ENCODE results near the gene LPP.

The LPP gene

DNA sequence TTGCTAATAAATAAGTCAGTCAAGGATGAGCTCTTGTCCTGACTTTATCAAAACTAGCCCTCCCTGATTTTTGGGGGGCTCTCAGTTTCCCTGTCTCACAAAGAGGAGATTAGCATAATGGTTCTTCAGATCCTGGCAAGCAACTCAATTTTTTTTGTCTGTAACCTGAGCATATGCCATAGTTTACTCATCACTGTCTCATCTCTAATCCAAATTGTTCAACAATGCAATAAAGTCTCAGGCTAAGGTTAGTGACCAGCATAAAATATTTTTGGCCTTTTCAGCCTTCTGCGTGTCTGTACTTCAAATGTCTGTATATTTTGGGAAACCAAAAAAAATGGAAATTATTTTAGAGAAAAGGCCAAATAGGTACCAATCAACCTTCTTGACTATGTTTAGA is 552.2 kb downstream of the LPP start:
- no peak for DNase-seq

GRCh38 chr3:188706599-188706998 is 552.6 kb downstream of the LPP start:
- no peak for DNase-seq

- no peak for DNase-seq
Measured at GRCh38 chr3:188707381-188708288, 553.7 kb downstream of the LPP start.

- no peak for DNase-seq
Measured at GRCh38 chr3:188711881-188712247, 557.9 kb downstream of the LPP start.

DNA sequence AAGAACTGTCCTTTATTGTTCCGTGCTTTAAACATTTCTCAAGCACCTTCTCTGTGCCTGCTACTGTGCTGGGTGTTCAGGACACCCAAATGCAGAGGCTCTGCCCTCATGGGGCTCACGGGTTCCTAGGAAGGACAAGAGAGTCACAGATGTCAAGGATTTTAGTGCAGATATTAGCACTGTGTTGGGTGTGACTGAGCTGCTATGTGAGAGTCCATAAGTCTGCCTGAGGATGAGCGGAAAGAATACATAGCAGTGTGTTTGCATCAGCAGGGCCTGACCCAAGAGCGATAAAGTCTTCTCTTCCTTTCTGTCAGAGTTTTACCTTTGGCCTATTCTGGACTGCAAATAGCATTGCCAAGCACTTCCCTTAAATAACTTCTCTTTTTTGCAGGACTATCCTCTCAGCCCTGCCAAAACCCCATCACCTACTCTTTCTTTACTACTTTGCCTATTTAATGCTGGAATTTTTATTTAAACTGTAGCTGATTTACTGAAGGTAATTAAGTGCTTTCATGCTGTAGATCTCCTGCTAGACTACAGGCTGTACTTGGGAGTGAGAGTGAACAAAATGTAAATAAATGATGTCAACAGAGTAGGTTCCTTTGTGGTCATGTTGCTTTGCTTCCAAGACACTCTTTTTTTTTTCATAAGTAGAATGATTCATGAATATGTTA is 558.4 kb downstream of the LPP start:
- no peak for DNase-seq

DNA sequence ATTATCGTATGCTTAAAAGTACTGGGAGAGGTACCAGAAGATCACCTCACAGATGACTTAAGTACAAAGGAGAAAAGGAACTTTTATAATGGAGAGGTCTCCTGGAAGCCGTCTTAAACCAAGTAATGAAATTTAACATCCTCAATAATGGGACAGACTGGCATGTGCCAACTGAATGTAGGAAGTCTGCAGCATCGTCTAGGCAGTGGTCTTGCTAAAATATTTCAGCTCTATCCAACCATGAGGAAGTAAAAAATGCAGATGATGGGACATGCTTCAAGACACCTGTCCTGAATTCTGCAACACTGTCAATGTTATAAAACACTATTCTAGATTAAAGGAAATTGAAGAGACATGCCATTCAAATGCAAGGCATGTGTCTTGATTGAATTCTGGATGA is 559.0 kb downstream of the LPP start:
- no peak for DNase-seq

DNA sequence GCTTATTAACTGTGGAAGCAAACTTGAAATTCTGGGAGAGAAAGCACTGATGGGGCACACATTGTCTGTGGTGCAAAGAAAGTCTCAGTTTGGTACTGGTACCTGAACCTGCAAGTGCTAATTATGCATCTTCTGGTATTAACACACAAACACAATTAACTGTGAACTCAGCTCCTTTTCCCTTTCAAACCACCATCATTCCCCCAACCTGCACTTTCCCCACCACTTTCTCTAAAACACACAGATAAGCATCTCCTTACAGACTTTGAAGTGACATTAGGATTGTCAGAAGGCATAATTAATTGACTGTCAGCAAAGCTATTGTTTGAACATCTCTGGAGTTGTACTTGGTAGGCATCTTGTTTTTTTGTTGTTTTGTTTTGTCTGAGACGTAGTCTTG is 565.6 kb downstream of the LPP start:
- no peak for DNase-seq

DNA sequence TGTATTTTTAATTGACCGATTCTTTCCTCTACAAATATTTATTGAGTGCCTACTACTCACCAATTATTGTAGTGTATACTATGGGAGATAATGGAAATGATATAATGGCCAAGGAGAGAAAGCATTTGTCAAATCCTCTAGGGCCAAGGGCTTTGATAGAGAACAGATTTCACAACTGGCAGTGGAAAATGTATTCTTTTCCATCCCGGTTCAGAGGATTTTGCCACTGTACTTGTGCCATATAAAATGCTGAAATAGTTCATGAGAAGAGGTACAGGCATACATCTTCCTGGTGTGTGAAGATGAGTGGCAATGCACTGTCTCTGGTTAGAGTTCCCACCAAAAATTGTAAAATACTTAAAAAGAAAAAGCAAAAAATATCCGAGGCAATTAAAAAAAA is 566.3 kb downstream of the LPP start:
- no peak for DNase-seq

GRCh38 chr3:188720636-188721035 is 566.7 kb downstream of the LPP start:
- DNase-seq: no peak

GRCh38 chr3:188721312-188721711 is 567.4 kb downstream of the LPP start:
- DNase-seq: no peak

- DNase-seq: no peak
Measured at GRCh38 chr3:188721990-188722389, 568.0 kb downstream of the LPP start.

GRCh38 chr3:188722963-188723362 is 569.0 kb downstream of the LPP start:
- DNase-seq: no peak

- no peak for DNase-seq
Measured at GRCh38 chr3:188727052-188727451, 573.1 kb downstream of the LPP start.

DNA sequence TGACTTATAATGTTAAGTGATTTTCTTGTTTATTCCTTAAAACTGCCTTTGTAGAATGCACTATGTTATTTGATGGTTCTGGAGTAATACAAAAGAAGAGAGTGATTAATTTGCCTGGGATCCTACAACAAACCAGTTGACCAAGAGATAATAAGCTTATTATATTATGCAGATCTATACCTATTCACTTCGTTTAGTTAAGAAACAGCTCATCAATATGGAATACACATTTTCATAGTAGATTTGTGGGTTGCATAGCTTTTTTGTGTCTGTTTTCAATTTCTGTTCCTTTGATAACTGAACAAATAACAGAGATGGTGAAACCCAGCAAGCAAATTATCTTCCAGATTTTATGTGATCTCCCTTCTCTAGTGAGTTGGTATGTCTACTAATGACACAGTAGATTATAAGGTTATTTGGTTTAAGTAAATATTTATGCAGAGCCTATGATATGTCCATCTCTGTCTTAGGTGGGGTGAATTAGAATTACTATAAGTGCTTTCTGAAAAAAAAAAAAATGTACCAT is 574.5 kb downstream of the LPP start:
- no peak for DNase-seq

DNA sequence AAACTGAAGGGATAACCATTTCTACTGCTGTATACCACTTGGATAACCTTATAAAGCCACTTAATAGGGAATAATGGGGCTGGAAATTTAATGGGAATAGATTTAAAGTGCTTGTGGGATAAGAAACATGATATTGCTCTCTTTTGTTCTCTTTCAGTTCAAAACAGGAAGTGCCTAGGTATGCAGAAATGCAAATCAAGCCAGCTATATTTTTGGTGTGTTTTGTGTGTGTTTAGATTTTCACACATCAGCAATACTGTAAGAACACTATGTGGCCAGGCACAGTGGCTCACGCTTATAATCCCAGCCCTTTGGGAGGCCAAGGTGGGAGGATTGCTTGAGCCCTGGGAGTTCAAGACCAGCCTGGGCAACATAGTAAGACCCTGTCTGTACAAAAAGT is 575.5 kb downstream of the LPP start:
- no peak for DNase-seq

DNA sequence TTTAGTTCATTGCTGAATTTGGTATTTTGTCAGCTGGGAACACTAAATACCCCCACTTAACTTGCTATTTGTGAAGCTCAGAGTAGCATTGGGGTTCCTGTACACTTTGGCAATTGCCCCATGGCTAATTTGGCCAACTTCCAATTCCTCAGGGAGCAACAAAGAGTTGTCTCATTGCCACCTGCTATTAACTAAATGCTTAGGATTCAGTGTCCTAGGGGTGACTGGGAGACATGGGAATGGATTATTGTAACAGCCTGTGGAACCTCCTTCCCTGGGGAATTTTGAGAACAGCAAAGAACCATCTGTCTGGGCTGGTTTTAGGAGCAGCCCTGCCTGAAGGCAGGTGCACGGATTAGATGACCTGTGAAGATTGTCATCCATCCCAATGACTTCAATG is 580.4 kb downstream of the LPP start:
- DNase-seq: no peak

DNA sequence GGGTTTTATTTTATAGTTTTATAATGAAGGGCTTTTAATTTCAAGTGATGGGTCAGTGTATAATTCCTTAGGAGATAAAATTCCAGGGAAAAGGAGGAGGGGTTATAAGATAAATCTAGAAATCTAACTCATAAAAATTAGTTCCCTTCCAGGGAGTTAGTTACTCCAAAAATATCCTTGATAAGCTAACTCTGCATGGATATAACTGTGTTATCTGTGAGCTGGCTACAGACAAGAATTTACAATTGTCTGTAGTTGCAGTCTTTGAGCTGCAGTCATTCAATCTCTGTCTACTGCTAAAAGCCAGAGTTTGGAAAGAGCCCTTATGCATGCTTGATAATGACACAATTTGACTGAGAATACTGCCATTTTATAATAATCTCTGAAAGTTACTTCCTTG is 585.6 kb downstream of the LPP start:
- DNase-seq: no peak

DNA sequence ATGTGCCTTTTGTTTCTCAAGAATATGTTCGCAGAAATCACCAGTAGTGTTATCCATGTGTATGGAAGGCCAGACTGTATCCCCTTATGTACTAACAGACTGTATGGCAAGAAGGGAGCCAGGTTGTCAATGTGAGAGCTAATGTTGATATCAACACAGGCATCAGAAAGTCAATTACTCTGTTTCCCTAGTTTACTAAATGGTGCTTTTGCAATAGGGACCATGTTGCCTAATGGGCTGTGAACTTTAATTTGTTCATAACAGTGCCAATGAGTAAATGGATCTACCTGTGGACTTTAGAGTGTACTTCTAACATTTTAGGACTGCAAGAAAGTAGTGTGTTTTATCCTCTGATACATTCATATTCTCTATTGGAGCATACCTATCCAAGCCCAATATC is 586.1 kb downstream of the LPP start:
- no peak for DNase-seq

GRCh38 chr3:188742755-188743550 is 589.0 kb downstream of the LPP start:
- no peak for DNase-seq

GRCh38 chr3:188744166-188744565 is 590.2 kb downstream of the LPP start:
- DNase-seq: no peak

DNA sequence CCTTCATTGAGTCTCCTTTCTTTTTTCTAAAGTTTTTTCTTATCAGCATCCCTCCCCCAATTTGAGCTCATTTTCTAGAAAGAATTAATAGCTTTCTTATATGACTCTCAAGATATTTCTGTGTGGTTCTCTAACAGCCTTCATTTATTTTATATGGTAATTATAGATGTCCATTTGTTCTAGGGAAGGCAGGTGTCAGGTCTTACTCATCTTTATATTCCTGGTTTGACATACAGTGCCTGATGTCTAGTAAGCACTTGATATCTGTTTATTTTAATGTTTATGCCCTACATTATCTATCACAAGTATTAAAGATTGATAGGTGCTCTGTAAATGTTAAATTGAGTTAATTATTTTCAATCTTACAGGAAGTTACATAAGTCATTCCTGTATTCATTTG is 591.1 kb downstream of the LPP start:
- no peak for DNase-seq

DNA sequence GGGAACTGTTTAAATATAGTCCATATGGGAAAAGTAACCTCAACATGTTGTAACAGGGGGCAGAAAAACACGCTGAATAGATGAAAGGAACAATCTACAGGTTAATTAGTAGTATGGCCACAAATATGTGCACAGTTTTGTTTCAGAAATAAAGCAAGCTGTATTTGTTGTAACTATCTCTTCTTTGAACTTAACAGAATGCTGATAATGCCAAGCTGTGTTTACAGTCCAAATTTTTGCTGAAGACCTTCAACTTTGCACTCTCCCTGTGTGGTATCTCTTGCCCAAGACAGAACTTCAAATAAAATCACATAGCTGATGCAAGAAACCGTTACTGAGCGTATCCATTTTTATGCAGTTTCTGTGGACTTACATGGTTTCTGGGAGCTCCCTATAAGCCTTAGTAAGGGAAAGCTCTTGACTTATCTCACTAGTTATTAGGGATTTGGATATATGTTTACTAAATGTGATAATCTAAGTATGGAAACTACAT is 592.4 kb downstream of the LPP start:
- no peak for DNase-seq

GRCh38 chr3:188747489-188747888 is 593.5 kb downstream of the LPP start:
- no peak for DNase-seq
